Measurements from ENCODE around the gene LAMB1.

DNA sequence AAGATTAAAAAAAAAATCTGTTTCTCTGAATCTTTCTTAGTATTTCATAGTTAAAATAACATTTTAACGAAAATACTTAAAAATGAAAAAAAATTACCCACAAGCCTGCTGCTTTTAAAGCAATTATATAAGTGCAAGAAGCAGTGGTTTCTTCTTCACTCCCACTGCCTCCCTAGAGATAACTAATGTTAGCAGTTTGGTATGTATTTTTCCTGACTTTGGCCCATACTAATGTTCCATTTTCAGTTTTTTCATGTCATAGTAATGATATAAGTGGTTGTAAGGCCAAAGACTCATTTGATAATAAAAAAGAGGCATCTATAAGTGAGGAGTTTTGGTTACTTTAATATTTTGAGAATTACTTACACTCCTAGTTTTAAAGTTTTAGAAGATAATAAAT, 24.3 kb upstream of the LAMB1 start:
- TF ChIP-seq, protein P1, sequence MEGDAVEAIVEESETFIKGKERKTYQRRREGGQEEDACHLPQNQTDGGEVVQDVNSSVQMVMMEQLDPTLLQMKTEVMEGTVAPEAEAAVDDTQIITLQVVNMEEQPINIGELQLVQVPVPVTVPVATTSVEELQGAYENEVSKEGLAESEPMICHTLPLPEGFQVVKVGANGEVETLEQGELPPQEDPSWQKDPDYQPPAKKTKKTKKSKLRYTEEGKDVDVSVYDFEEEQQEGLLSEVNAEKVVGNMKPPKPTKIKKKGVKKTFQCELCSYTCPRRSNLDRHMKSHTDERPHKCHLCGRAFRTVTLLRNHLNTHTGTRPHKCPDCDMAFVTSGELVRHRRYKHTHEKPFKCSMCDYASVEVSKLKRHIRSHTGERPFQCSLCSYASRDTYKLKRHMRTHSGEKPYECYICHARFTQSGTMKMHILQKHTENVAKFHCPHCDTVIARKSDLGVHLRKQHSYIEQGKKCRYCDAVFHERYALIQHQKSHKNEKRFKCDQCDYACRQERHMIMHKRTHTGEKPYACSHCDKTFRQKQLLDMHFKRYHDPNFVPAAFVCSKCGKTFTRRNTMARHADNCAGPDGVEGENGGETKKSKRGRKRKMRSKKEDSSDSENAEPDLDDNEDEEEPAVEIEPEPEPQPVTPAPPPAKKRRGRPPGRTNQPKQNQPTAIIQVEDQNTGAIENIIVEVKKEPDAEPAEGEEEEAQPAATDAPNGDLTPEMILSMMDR (conservative IDR thresholded peaks at IDR 0.05; ENCODE audit: low read depth, low read length), result no peak
- no peak for TF ChIP-seq EZH2 (IDR thresholded peaks at IDR 0.05; ENCODE audit: low read length, unreplicated experiment)
